ENCODE measurements around the gene GPR162. TPM values are rescaled to one million over a fixed set of nuclear protein-coding genes. Genes with fewer than 3 reads are reported as not detected.
A peak's percentile ranks its signal among the peaks of the same experiment; 100 is the strongest.

Gene GPR162
- total and polyA plus RNA-seq, 7 experiments from 2014 or later = 0.30 to 10.5 (median 0.38) TPM; not detected in 2

DNA sequence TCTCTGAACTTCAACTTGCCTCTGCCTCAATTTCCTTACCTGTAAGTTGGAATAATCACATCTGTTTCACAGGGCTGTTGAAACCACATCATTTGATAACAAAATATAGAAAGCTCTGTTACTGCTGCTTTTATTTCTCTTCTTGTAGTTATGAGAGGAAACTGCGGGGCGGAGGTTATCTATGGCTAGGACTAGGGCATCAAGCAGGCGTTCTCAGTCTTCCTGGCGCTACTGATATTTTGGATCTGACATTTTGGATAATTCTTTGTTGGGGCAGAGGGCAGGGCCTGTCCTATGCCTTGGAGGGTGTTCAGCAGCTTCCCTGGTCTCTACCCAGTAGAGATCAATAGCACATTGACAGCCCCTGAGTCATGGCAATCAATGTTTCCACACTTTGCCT, 10.5 kb downstream of the GPR162 start:
- H3K27me3 Mint-ChIP-seq = peaks cover 0 to 40% (median 5%) of the 10 kb centered on the region in 5 donors
- H3K4me3 Mint-ChIP-seq = no peak overlapping the region
- H3K9me3 ChIP-seq (ENCODE audit: control insufficient read depth in 2 of 3, low read length in 3 of 3) = no peaks in the 10 kb centered on the region
- ChIA-PET POLR2A (interaction anchor here (0.6 to 13.2 kb wide), 5 partner anchors 11 to 201 kb away, joined by 3 to 91 read pairs (median 3); partner anchors contain the start of genes CDCA3, GPR162, MLF2 and USP5), CTCF (interaction anchor here (0.9 to 5.6 kb wide), 2 partner anchors 78 to 114 kb away, joined by 3 to 38 read pairs; partner anchors contain the start of gene MLF2)
- peaks cover 0 to 2% (median 0%) of the 10 kb centered on the region in 11 donors for H3K9me3 Mint-ChIP-seq
- peaks cover 4% of the 10 kb centered on the region in 2 donors for H3K4me1 ChIP-seq (ENCODE audit: control insufficient read depth in 2 of 2, insufficient read depth in 2 of 2, low read length in 2 of 2)
- H3K27ac ChIP-seq (ENCODE audit: low read depth, low read length) = no peak overlapping the region
- peaks cover 4 to 28% (median 22%) of the 10 kb centered on the region in 7 donors for H3K4me1 Mint-ChIP-seq
- ATAC-seq (no peak), DNase-seq (no peak)
- intact Hi-C loops (cut with micrococcal nuclease) = no loop called here
- peaks cover 0 to 4% (median 0%) of the 10 kb centered on the region in 5 donors for H3K36me3 Mint-ChIP-seq
- peaks cover 0 to 4% of the 10 kb centered on the region in 2 donors for H3K27me3 ChIP-seq (ENCODE audit: control insufficient read depth in 2 of 2, insufficient read depth in 2 of 2, low read length in 2 of 2)
- H3K4me3 ChIP-seq (ENCODE audit: low read length) = no peak overlapping the region
- no peaks in the 10 kb centered on the region for H3K36me3 ChIP-seq (ENCODE audit: control insufficient read depth in 2 of 3, insufficient read depth in 3 of 3, low read length in 3 of 3)
- no peak overlapping the region for H3K27ac Mint-ChIP-seq

DNA sequence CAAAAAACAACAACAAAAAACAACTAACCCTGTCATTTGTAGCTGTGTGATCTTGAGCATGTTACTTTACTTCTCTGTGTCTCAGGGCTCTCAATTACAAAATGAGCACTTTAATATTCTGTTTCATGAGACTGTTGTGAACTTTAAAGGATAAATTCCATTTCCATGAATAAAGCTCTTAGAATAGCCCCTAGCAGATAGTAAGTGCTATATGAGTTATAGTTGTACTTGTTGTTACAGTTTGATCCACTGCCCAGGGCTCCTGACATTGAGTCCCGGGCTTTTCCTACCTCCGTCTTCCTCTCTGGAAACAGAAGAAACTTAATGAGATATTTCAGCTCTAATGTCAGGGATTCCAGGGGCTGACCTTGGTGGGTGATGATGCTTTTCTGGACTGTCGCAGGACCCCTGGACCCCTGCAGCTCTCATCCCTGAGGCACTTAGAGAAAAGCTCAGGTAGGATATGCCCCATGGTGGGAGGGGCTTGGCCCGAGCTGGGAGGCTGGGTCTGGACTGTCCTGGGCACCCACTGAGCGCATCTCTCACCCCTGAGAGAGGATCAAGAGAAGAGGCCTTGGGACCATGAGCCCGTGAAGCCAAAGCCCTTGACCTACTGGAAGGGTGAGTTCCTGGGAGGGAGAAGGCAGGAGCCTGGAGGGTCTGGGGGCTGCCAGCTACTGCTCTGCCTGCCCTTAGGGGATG, 11.7 kb downstream of the GPR162 start:
- ATAC-seq (no peak), DNase-seq (no peak)
- peaks cover 0 to 4% of the 10 kb centered on the region in 2 donors for H3K4me1 ChIP-seq (ENCODE audit: control insufficient read depth in 2 of 2, insufficient read depth in 2 of 2, low read length in 2 of 2)
- ChIA-PET POLR2A (interaction anchor here (0.7 to 13.2 kb wide), 5 partner anchors 8 to 172 kb away, joined by 3 to 91 read pairs (median 4); partner anchors contain the start of genes CDCA3, GPR162, MLF2 and USP5), CTCF (interaction anchor here (0.9 to 5.6 kb wide), 11 partner anchors 9 to 211 kb away, joined by 3 to 38 read pairs (median 4); partner anchors contain the start of genes CD4, CDCA3, MLF2 and PTMS)
- H3K9me3 Mint-ChIP-seq = no peaks in the 10 kb centered on the region
- H3K36me3 Mint-ChIP-seq = peaks cover 0 to 4% (median 0%) of the 10 kb centered on the region in 5 donors
- H3K27ac Mint-ChIP-seq = no peak overlapping the region
- peaks cover 0 to 32% (median 0%) of the 10 kb centered on the region in 5 donors for H3K27me3 Mint-ChIP-seq
- no peak overlapping the region for H3K4me3 Mint-ChIP-seq
- intact Hi-C loops (cut with micrococcal nuclease) = no loop called here
- H3K27ac ChIP-seq (ENCODE audit: low read depth, low read length) = no peak overlapping the region
- H3K4me3 ChIP-seq (ENCODE audit: low read length) = no peak overlapping the region
- H3K9me3 ChIP-seq (ENCODE audit: control insufficient read depth in 2 of 3, low read length in 3 of 3) = no peaks in the 10 kb centered on the region
- H3K27me3 ChIP-seq (ENCODE audit: control insufficient read depth in 2 of 2, insufficient read depth in 2 of 2, low read length in 2 of 2) = peaks cover 0 to 4% of the 10 kb centered on the region in 2 donors
- H3K4me1 Mint-ChIP-seq = peaks cover 0 to 16% (median 12%) of the 10 kb centered on the region in 7 donors
- H3K36me3 ChIP-seq (ENCODE audit: control insufficient read depth in 2 of 3, insufficient read depth in 3 of 3, low read length in 3 of 3) = no peaks in the 10 kb centered on the region

DNA sequence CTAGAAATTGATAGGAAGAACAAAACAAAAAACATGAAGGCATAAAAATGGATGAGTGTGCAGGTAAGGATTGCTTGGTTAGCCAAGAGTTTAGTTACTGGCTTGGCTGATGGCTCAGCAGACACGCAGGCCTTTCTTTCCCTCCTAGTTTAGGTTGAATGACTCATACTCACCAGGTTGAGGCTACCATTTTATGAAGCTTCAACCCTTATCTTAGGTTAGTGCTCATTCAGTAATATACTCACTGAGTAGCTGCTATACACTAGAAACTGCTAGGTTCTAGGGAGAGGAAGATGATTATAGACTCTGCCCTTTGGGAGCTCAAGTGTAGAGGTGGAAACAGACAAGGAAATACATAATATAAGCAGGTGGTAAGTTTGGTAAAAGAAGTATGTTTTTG, 12.6 kb downstream of the GPR162 start:
- no peaks in the 10 kb centered on the region for H3K9me3 Mint-ChIP-seq
- Histone ChIP-seq H3K36me3 (ENCODE audit: control insufficient read depth in 2 of 3, insufficient read depth in 3 of 3, low read length in 3 of 3) (no peaks in the 10 kb centered on the region), H3K4me3 (ENCODE audit: low read length) (no peak overlapping the region), H3K4me1 (ENCODE audit: control insufficient read depth in 2 of 2, insufficient read depth in 2 of 2, low read length in 2 of 2) (peaks cover 0 to 4% of the 10 kb centered on the region in 2 donors), H3K9me3 (ENCODE audit: control insufficient read depth in 2 of 3, low read length in 3 of 3) (no peaks in the 10 kb centered on the region), H3K27me3 (ENCODE audit: control insufficient read depth in 2 of 2, insufficient read depth in 2 of 2, low read length in 2 of 2) (peaks cover 0 to 4% of the 10 kb centered on the region in 2 donors), H3K27ac (ENCODE audit: low read depth, low read length) (no peak overlapping the region)
- ChIA-PET POLR2A (interaction anchor here (0.5 to 13.2 kb wide), 7 partner anchors 9 to 173 kb away, joined by 3 to 91 read pairs (median 3); partner anchors contain the start of genes CDCA3, MLF2 and USP5), CTCF (interaction anchor here (0.6 to 5.6 kb wide), 21 partner anchors 10 to 431 kb away, joined by 3 to 38 read pairs (median 4); partner anchors contain the start of genes CD4, CDCA3, COPS7A and MLF2)
- H3K27ac Mint-ChIP-seq = no peak overlapping the region
- H3K4me3 Mint-ChIP-seq = no peak overlapping the region
- H3K36me3 Mint-ChIP-seq = peaks cover 0 to 4% (median 0%) of the 10 kb centered on the region in 5 donors
- peaks cover 0 to 26% (median 0%) of the 10 kb centered on the region in 5 donors for H3K27me3 Mint-ChIP-seq
- peaks cover 0 to 12% (median 8%) of the 10 kb centered on the region in 7 donors for H3K4me1 Mint-ChIP-seq
- ATAC-seq (no peak), DNase-seq (no peak)
- intact Hi-C loops (cut with micrococcal nuclease) = no loop called here

DNA sequence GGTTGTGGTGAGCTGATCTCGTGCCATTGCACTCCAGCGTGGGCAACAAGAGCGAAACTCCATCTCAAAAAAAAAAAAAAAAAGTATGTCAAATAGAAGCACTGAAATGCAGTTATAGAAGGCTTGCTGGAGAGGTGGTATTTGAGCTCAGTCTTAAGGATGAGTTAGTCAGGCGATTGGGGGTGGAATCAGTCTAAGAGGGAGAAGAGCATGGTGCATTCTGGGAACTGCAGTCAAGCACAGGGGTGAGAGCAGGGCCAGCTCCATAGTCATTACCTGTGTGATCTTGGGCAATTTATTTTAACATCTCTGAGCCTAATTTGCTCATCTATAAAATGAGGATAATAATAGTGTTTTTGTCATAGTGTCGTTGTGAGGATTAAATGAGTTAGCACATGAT, 13.3 kb downstream of the GPR162 start:
- Histone ChIP-seq H3K36me3 (ENCODE audit: control insufficient read depth in 2 of 3, insufficient read depth in 3 of 3, low read length in 3 of 3) (no peaks in the 10 kb centered on the region), H3K27me3 (ENCODE audit: control insufficient read depth in 2 of 2, insufficient read depth in 2 of 2, low read length in 2 of 2) (no peaks in the 10 kb centered on the region), H3K4me1 (ENCODE audit: control insufficient read depth in 2 of 2, insufficient read depth in 2 of 2, low read length in 2 of 2) (peaks cover 0 to 4% of the 10 kb centered on the region in 2 donors), H3K4me3 (ENCODE audit: low read length) (no peak overlapping the region), H3K9me3 (ENCODE audit: control insufficient read depth in 2 of 3, low read length in 3 of 3) (no peaks in the 10 kb centered on the region), H3K27ac (ENCODE audit: low read depth, low read length) (no peak overlapping the region)
- ATAC-seq (no peak), DNase-seq (no peak)
- ChIA-PET POLR2A (interaction anchor here (0.6 to 13.2 kb wide), 6 partner anchors 10 to 222 kb away, joined by 3 to 91 read pairs (median 5); partner anchors contain the start of genes CDCA3, MLF2 and USP5), CTCF (interaction anchor here (0.6 to 5.6 kb wide), 20 partner anchors 9 to 431 kb away, joined by 3 to 38 read pairs (median 4); partner anchors contain the start of genes CD4, CDCA3, COPS7A and MLF2)
- no peak overlapping the region for H3K4me3 Mint-ChIP-seq
- peaks cover 0 to 4% (median 0%) of the 10 kb centered on the region in 5 donors for H3K36me3 Mint-ChIP-seq
- H3K4me1 Mint-ChIP-seq = peaks cover 0 to 7% (median 5%) of the 10 kb centered on the region in 7 donors
- peak overlapping the region in 1 of 9 donors; percentile 16 for H3K27ac Mint-ChIP-seq
- intact Hi-C loops (cut with micrococcal nuclease) = loop anchor here (1.0 kb wide), 5 partner anchors 16 to 218 kb away; partner anchors contain the start of genes CDCA3 (in 1 of the 2) and MLF2 (in 1 of the 2)
- peaks cover 0 to 21% (median 0%) of the 10 kb centered on the region in 5 donors for H3K27me3 Mint-ChIP-seq
- H3K9me3 Mint-ChIP-seq = no peaks in the 10 kb centered on the region

DNA sequence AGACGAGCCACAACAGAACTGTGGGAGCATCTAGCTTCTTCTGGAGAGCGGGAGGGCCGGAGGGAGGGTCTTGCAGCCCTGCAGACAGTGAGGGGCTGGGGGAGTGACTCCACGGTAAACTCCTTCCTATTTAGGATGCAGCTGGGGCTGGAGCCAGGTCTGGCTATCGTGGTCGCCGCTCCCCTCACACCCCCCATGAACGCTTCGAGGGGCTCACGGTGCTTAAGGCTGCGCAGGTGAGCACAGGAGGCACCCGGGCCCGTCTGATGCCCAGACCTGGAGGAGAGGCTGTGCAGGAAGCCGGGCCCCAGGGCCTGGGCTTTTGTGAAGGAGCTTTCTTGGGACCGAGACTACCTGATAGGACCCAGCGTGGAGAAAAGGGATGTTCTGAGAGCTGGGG, 15.2 kb downstream of the GPR162 start:
- POLR2A ChIA-PET = interaction anchor here (0.6 to 2.2 kb wide), 4 partner anchors 9 to 84 kb away, joined by 3 to 6 read pairs (median 4); partner anchors contain the start of genes CDCA3, MLF2, P3H3 and USP5
- Histone ChIP-seq H3K27me3 (ENCODE audit: control insufficient read depth in 2 of 2, insufficient read depth in 2 of 2, low read length in 2 of 2) (no peaks in the 10 kb centered on the region), H3K4me3 (ENCODE audit: low read length) (no peak overlapping the region), H3K4me1 (ENCODE audit: control insufficient read depth in 2 of 2, insufficient read depth in 2 of 2, low read length in 2 of 2) (peaks cover 0 to 4% of the 10 kb centered on the region in 2 donors), H3K36me3 (ENCODE audit: control insufficient read depth in 2 of 3, insufficient read depth in 3 of 3, low read length in 3 of 3) (no peaks in the 10 kb centered on the region), H3K9me3 (ENCODE audit: control insufficient read depth in 2 of 3, low read length in 3 of 3) (no peaks in the 10 kb centered on the region), H3K27ac (ENCODE audit: low read depth, low read length) (no peak overlapping the region)
- Mint-ChIP-seq H3K4me1 (peaks cover 0 to 6% (median 0%) of the 10 kb centered on the region in 7 donors), H3K4me3 (no peak overlapping the region), H3K36me3 (peaks cover 0 to 4% (median 0%) of the 10 kb centered on the region in 5 donors), H3K27me3 (peaks cover 0 to 5% (median 0%) of the 10 kb centered on the region in 5 donors), H3K27ac (no peak overlapping the region), H3K9me3 (no peaks in the 10 kb centered on the region)
- intact Hi-C loops (cut with micrococcal nuclease) = no loop called here
- no peak for ATAC-seq
- CTCF ChIA-PET = interaction anchor here (0.5 to 5.6 kb wide), 11 partner anchors 12 to 334 kb away, joined by 3 to 38 read pairs (median 4); partner anchors contain the start of genes CDCA3, MLF2, SPSB2 and TPI1
- no peak for DNase-seq

DNA sequence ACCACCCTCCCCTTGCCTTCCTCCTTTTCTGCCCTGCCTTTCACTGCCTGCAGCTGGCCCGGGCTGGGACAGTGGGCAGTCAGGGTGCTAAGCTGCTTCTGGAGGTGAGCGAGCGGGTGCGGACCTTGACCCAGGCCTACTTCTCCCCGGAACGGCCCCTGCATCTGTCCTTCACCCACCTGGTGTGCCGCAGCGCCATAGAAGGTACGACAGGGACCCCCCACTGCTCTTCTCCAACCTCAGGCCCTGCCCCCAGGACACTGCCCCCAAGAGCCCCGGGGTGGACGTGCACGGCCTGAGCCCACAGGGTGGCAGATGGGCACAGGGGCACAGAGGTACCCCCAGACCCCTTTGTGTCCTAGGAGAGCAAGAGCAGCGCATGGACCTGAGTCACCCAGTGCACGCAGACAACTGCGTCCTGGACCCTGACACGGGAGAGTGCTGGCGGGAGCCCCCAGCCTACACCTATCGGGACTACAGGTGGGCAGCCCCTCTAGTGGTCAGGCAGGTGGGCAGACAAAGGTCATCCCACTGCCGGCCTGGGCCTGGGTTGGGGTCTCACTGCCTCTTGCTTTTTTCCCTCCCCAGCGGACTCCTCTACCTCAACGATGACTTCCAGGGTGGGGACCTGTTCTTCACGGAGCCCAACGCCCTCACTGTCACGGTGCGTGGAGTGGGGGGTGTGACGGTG, 15.9 kb downstream of the GPR162 start:
- H3K27me3 Mint-ChIP-seq = no peaks in the 10 kb centered on the region
- no peak for DNase-seq
- H3K4me1 Mint-ChIP-seq = peaks cover 0 to 6% (median 0%) of the 10 kb centered on the region in 7 donors
- ATAC-seq = no peak
- no peak overlapping the region for H3K27ac ChIP-seq (ENCODE audit: low read depth, low read length)
- H3K36me3 ChIP-seq (ENCODE audit: control insufficient read depth in 2 of 3, insufficient read depth in 3 of 3, low read length in 3 of 3) = no peaks in the 10 kb centered on the region
- intact Hi-C loops (cut with micrococcal nuclease) = no loop called here
- H3K27me3 ChIP-seq (ENCODE audit: control insufficient read depth in 2 of 2, insufficient read depth in 2 of 2, low read length in 2 of 2) = no peaks in the 10 kb centered on the region
- no peaks in the 10 kb centered on the region for H3K9me3 ChIP-seq (ENCODE audit: control insufficient read depth in 2 of 3, low read length in 3 of 3)
- no peaks in the 10 kb centered on the region for H3K9me3 Mint-ChIP-seq
- H3K36me3 Mint-ChIP-seq = peaks cover 0 to 4% (median 0%) of the 10 kb centered on the region in 5 donors
- no peak overlapping the region for H3K27ac Mint-ChIP-seq
- no peak overlapping the region for H3K4me3 ChIP-seq (ENCODE audit: low read length)
- peaks cover 0 to 4% of the 10 kb centered on the region in 2 donors for H3K4me1 ChIP-seq (ENCODE audit: control insufficient read depth in 2 of 2, insufficient read depth in 2 of 2, low read length in 2 of 2)
- ChIA-PET CTCF (interaction anchor here (0.6 to 5.6 kb wide), 7 partner anchors 13 to 217 kb away, joined by 3 to 38 read pairs (median 5); partner anchors contain the start of genes CDCA3, MLF2, SPSB2 and TPI1), POLR2A (interaction anchor here (1.2 to 2.2 kb wide), 2 partner anchors 9 to 85 kb away, joined by 5 to 6 read pairs; partner anchors contain the start of genes MLF2 and P3H3)
- H3K4me3 Mint-ChIP-seq = no peak overlapping the region
